Umbilical cord (tissue), 2 donors: ENCODE measurements around the gene PPP1CA. TPM values are rescaled to one million over a fixed set of nuclear protein-coding genes. Genes with fewer than 3 reads are reported as not detected.

Source experiments
- DNase-seq: peaks from one replicate; pipeline ENCODE4 v3.0.0-alpha.2; 2015; ENCODE audit warnings: low spot score
- total RNA-seq: library from RNA; depleted of rRNA; stranded (reverse); fragments of >200 nt; gene quantifications from one replicate; pipeline ENCODE4 v1.2.3, GENCODE V29; 2014; ENCODE audit warnings: low replicate concordance; ENCODE audit not compliant: insufficient read depth

Gene PPP1CA
- 50.1 TPM for total RNA-seq

DNA sequence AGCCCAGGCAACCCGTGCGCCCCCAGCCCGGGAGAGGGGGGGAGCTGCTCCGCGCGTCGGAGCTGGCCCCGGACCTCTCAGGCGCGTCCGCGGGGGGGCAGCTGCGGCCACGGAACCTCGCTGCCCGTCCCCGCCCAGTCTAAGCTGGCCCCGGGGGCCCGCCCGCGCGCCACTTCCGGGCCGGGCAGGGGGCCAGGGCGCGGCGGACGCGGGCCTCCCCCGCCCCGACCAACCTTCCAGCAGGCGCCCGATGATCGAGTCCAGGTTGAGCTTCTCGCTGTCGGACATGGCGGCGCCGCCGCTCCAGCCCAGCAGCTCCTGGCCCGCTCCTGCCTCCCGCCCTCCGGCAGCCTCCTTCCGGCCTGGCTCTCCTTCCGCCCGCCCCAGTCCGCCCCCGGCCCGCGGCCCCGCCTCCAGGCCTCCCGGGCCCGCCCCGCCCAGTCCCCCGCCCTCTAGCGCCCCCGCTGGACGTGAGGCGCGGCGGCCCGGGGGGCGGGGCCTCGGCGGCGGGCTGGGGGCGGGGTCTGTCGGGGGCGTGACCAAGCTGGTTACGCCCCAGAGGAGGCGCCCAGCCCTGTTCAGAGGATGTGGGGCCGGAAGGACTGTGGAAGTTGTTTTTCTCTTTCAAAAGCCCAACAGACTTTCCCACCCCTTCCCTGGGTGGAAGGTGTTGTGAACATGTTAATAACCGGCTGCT lies at the start of gene PPP1CA:
Gene PPP1CA (minus strand): TSS at position 364 of the 697 bp plus-strand sequence. CDS start 76 bp downstream, at position 288.
- peak; percentile 93 for DNase-seq

- DNase-seq: no peak
Measured at GRCh38 chr11:67450796-67451657, 49.4 kb upstream of the PPP1CA start.

DNA sequence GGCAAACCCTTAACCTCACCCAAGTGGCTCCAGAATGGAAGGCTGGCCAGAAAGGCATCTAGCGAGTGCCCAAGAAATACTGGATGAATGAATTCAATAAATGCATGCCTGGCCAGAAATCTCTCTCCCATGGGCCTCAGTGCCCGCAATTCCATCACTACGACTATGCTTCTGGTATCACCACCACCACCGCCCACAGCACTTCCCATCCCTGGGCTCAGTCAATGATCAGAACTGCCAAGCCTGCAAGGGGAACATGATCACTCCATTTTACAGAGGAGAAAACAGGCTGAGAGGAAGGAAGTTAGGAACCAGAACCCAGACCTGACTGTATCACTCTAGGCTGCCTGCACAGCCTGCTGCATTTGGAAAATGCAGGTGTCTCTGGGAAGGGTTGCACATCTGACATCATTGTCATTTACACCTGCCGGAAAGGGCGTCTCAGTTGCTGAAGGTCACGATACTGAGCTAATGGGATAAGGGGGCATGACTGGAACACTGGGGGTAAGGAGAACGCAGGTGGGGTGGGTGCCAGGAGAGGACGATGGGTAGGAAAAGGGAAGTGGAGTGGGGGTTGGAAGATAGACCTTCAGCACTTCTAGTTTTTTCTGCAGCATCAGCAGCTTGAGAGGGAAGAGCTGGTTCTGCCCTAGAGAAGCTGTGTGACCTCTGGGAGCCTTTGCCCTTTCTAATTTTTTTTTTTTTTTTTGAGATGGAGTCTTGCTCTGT lies 47.6 kb upstream of the PPP1CA start:
- peak; percentile 20 for DNase-seq

- DNase-seq: no peak
Measured at GRCh38 chr11:67448220-67448609, 46.6 kb upstream of the PPP1CA start.

GRCh38 chr11:67445515-67445914 lies 43.9 kb upstream of the PPP1CA start:
- no peak for DNase-seq

DNA sequence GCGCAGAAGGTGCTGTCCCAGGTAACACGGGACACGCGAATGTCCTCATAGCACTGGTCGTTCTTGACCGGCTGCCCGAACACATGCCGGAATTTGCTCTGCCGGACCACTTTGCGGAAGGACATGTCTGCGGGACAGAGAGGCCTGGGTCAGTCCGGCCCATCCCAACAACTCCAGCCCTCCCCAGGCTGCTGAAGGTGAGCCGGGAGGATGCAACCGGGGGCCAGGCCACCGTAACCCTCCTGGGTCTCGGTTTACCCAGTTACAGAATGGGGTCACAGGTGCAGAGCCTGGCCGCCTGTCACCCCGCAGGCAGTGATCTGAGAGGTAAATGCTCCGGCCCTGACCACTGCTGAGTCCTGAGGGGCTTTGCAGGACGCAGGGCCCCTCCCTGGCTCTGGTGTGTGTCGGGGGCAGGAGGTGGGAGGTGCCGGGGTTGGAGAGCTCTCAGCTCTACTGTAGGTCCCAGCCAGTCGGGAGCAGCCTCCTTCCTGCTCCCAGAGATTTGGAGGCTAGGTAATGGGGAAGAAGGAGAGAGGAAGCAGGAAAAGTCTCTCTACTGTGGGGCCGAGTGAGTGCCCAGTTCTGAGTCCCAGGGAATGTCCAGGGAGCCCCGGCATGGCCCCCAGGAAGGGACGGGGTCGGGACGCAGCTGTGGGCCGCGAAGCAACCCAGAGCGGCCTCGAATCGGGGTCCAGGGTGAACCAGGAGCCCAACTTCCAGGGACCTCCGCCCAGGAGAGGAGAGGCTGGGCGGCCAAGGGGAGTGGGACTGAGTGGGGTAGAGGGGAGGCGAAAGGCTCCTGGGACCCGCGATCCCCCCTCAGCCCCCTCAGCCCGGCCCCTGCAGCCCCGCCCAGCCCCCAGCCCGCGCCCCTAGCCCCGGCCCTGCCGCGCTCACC lies 41.1 kb upstream of the PPP1CA start:
- no peak for DNase-seq

DNA sequence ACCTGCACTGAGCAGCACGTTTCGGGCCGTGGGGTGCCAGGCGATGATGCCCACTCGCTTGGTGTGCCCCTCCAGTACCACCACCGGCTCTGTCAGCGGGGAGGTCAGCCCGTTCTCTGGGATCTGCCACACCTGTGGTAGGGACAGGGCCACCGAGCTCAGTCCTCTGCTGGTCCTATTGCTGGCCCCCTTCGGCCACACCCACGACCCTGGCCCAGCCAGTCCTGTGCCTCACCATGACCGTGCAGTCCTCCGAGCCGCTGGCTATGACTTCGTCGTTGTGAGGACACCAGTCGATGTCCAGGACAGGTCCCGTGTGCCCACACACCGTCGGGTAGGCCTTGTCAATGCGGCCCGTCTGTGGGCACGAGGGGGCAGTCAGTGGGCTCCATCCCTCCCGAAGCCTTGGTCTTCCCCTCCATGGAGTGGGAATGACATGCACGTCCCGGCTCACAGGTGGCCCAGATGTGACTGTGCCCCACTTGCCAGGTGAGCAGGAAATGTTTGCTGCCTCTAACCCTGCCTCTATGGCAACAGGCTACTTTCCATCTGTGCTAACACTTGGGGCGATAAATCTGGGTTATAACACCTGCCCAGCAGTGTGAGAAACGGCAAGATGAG lies 40.2 kb upstream of the PPP1CA start:
- DNase-seq: no peak

- DNase-seq: no peak
Measured at GRCh38 chr11:67441098-67441563, 39.5 kb upstream of the PPP1CA start.

- DNase-seq: no peak
Measured at GRCh38 chr11:67440229-67441097, 38.8 kb upstream of the PPP1CA start.

DNA sequence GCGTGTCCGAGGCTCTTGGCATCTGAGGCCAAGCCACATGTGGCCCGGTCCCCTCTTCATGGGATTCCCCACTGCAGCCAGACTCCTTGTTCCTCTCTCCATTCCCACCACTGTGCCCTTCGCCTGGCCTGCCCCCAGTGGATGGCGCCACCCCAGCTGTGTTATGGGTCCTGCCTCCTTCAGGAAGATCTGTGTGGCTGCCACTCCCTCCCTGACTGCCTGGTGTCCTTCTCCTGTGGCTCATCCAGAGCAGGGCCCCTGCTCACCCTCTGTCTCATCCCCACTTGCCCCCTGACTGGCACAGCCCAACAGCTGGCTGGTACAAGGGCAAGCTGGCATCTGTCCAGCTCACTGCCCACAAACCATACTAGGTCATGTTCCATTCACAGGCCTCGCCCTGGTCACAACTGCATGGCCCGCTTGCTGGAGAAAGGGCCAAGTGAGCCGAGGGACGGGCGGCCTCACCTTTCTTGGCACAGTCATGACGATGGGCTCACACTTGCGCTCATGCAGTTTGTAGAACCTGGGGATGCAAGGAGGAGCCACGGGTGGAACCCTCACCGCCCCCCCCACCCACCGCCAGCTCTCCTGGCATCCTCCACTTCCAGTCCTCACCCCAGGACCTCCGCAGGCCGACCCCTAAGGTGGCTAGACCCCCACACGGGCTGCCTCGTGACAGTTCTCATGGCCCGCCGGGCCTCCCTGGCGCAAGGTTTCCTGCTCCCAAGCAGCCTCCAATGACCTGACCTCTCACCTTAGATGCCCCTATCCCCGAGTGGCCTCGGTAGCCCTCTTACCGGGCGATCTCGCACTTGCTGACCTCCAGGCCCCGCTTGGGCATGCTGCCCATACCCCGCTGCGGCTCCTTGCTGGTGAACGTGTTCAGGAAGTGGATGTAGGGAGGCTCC lies 37.9 kb upstream of the PPP1CA start:
- no peak for DNase-seq

- DNase-seq: no peak
Measured at GRCh38 chr11:67438158-67438902, 36.7 kb upstream of the PPP1CA start.

DNA sequence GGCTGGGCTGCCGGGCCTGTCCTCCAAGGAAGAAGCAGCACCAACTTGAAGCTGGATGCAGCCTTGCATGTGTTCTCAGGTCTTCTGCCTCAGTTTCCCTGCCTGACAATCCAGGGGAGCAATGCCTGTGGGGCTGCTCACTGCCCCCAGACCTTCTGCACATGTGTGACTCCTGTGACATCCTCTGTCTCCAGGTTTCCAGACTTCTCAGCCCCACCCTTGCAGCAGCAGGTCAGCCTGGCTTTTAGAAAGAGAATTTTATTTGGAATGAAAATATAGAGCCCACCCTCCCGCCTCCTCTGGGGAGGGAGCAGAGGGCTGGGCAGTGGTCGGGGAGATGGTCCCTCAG lies 36.1 kb upstream of the PPP1CA start:
- DNase-seq: no peak

DNA sequence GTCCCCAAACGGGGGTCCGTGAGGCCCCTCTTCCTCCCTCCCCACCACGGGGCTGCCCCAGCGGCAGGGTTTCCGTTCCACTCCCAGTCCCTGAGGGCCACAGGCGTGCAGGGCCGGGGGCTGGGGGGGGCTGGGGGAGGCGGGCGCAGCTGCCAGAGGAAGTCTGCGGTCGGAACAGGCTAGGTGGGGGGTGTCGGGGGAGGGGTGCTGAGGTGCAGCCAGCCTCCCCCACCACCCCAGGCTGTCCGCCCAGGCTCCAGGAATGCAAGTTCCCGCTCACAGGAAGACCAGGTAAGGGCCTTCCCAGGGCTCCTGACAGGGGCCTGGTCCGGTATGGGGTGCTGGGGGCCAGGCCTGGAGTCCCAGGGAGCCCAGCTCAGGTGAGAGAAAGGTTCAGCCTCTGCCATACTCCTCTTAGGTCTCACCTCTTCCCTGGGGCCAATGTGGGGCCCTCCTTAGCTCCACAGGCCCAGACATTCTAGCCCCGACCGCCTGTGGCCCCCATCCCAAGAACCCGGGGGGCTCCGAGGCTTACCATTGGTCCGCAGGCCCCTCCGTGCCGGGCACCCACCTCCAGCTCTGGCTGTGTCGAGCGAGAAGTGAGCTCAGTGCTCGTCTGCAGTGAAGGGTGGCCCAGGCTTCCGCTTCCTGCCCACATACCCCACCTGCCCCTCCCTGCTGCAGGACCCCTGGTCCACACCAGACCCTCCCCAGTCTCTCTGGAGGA lies 35.6 kb upstream of the PPP1CA start, which contains the start of gene PTPRCAP:
Gene PTPRCAP (minus strand): TSS at position 601 of the 727 bp plus-strand sequence. CDS start 63 bp downstream, at position 538.
- DNase-seq: no peak

DNA sequence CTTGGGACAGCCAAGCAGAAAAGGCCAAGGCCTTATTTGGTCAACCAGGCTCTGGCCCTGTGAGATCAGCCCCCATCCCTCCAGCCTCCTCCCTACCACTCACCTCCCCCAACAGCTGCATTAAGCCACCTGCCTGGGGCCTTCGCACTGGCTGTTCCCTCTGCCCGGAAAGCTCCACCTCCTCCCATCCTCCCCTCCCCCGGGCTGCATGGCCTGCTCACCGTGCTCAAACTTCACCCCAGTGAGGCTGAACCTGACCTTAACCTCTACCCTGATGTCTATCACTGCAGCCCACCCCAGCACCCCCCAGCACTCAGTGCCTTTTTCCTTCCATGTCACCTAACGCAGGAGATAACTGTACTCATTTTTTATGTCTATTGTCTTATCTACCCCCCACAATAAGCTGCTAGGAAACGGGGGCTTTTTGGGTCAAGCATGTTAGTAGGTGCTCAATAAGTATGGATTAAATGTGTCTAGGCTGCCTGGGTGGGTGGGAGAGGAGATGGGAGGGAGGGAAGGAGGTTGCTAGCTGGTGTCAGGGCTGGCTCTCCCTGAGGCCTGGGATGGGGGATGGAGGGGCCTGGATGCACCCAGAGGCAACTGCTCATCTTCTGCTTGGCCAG lies 34.9 kb upstream of the PPP1CA start:
- no peak for DNase-seq

DNA sequence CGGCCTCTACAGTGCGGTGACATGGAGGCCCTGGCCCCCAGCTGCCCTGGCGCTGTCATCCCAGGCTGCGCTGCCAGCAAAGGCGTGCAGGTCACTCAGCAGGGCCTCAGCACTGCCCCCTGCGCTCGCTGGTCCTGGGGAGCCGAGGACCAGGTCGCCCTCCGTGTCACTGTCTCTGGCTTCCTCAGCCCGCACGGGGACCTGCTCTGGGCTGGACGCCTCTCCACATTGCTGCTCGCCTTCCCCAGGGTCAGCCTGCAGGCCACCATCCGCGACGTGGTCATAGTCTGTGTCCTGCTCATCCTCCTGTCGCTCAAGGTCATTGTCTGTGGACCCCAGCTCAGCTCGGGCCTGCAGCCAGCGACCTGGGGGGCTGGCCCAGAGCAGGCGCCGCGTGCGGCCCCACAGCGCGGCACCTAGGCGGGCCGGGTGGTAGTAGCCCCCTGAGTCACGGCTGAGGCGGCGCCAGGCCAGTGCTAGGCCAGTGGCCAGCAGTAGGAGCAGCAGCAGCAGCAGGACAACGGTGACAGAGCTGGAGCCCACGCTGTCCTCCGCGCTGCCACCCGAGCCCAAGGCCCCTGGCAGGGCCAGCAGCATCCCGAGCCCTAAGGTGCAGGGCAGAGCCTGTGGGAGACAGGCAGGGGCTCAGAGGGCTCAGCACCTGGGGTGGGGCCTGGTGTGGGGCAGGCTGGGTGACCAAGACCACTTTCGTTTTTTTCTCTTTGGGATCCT lies 34.2 kb upstream of the PPP1CA start:
- no peak for DNase-seq
